MM.1S (cell line): Measurements from ENCODE around the gene CCR1.

Experiments used
- EZH2 ChIP-seq: fragments of 300-600 bp; sonication (generic); optimal IDR thresholded peaks from 2 replicates; pipeline ENCODE3; 2017; ENCODE audit warnings: low read depth, mild to moderate bottlenecking, antibody characterized with exemption, low read length, mixed read lengths
- EZH2phosphoT487 ChIP-seq: fragments of 300-600 bp; sonication (generic); IDR thresholded peaks from 2 replicates; pipeline ENCODE4 v1.6.1; 2018; ENCODE audit warnings: antibody characterized with exemption, low read length
- TF ChIP-seq, protein P1 (sequence below): fragments of 300-600 bp; sonication (generic); IDR thresholded peaks from 2 replicates; pipeline ENCODE4 v1.5.1; 2016; ENCODE audit warnings: antibody characterized with exemption, low read length, mixed read lengths

GRCh38 chr3:46183330-46183729 lies 24.8 kb downstream of the CCR1 start:
- TF ChIP-seq, protein P1, sequence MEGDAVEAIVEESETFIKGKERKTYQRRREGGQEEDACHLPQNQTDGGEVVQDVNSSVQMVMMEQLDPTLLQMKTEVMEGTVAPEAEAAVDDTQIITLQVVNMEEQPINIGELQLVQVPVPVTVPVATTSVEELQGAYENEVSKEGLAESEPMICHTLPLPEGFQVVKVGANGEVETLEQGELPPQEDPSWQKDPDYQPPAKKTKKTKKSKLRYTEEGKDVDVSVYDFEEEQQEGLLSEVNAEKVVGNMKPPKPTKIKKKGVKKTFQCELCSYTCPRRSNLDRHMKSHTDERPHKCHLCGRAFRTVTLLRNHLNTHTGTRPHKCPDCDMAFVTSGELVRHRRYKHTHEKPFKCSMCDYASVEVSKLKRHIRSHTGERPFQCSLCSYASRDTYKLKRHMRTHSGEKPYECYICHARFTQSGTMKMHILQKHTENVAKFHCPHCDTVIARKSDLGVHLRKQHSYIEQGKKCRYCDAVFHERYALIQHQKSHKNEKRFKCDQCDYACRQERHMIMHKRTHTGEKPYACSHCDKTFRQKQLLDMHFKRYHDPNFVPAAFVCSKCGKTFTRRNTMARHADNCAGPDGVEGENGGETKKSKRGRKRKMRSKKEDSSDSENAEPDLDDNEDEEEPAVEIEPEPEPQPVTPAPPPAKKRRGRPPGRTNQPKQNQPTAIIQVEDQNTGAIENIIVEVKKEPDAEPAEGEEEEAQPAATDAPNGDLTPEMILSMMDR = no peak
- TF ChIP-seq EZH2 (no peak), EZH2phosphoT487 (no peak)
